Measurements from ENCODE around the gene GPR78.

GPR78 gene

DNA sequence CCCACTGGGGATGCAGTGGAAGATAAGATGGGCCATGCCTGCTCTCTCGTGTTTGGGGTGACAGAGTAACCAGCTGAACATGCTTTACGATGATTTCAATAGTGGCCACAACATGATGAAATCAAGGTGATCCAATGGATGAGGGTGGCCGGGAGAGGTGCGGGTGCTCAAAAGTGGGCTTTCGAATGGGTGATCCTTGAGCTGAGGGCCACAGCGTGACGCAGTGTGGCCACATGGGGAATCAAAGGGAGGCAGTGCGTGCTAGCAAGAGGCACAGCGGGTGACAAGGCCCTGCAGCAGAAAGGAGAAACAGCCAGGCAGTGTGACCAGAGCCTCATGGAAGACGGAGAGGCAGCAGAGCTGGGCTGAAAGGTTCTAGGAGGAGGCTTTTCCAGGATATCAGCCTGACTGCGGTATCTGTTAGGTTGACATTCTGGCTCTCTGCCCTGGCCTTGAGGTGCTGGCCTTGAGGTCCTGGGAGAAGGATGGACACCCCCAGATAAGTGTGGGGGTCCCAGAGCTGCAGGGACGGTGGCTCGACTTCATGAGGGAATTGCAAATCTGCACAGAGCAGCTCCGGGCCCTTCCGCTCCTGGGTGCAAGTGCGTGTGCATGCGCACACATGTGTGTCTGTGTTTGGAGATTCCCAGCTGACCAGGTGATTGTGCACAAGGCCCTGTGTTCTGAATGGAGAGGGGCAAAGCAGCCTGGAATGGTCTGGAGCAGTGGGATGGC, 38.0 kb upstream of the GPR78 start:
- ATAC-seq (ENCODE audit: insufficient read depth, low read depth) (no peak), DNase-seq (no peak)
- H3K79me2 ChIP-seq (ENCODE audit: insufficient read depth, low read length): no peaks in the 10 kb centered on the region
- no peaks in the 10 kb centered on the region for H3K9me3 ChIP-seq (ENCODE audit: insufficient read depth, low read length, severe bottlenecking)
- no peak overlapping the region for H3K4me3 ChIP-seq (ENCODE audit: low read depth in 1 of 2, low read length in 2 of 2)
- H3K27me3 ChIP-seq (ENCODE audit: insufficient read depth, low read length, poor library complexity): no peaks in the 10 kb centered on the region
- no peak overlapping the region for H3K9ac ChIP-seq (ENCODE audit: low read depth, low read length)
- TF ChIP-seq CTCF (IDR thresholded peaks at IDR 0.05; ENCODE audit: borderline replicate concordance, extremely low read depth, low read length, poor library complexity, severe bottlenecking): no peak
- no peak for TF ChIP-seq EZH2 (IDR thresholded peaks at IDR 0.05; ENCODE audit: borderline replicate concordance, low read depth, low read length, severe bottlenecking)
- no peaks in the 10 kb centered on the region for H4K20me1 ChIP-seq (ENCODE audit: insufficient read depth, low read length)
- H3K36me3 ChIP-seq (ENCODE audit: insufficient read depth, low read length): no peaks in the 10 kb centered on the region
- no peak overlapping the region for H3K27ac ChIP-seq (ENCODE audit: low read length)
- no peak overlapping the region for H2AFZ ChIP-seq (ENCODE audit: low read depth, low read length)
- no peak overlapping the region for H3K4me2 ChIP-seq (ENCODE audit: insufficient read depth, low read length)
- H3K4me1 ChIP-seq (ENCODE audit: insufficient read depth, low read length): no peaks in the 10 kb centered on the region

DNA sequence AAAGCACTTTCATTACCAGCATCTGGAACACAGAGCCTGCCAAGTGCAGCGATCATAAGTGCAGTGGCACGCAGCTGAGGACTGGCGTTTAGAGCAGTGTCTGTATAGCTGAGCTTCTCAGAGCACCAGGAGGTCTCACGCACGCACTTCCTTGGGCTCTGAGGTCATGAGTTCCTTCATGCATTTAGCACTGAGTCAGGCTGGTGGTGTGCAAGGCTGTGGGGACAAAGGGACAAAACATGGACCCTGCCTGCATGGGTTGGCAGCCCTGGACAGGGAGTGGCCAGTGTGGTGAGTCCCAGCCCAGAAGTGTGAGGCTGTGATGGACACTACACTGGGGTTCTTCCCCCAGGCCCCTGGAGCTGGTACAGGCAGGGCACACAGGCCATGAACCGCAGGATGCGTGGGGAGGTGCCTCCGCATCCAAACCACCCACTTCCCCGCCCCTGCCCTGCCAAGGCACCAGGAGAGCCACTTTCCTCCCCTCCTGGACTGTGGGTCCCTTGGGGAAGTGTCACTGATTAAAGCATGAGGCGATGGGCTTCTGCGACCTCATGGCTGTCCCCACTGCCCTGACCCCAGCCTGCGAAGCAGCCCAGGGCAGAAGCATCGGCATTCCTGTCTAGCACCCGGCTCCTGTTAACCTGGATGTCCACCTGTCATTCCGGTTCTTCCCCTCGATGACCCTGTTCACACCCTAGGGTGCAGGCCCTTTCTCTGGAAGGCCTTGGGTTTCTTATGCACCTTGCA, 37.2 kb upstream of the GPR78 start:
- H3K79me2 ChIP-seq (ENCODE audit: insufficient read depth, low read length): no peaks in the 10 kb centered on the region
- no peak overlapping the region for H3K9ac ChIP-seq (ENCODE audit: low read depth, low read length)
- no peak for ATAC-seq (ENCODE audit: insufficient read depth, low read depth)
- no peaks in the 10 kb centered on the region for H4K20me1 ChIP-seq (ENCODE audit: insufficient read depth, low read length)
- TF ChIP-seq EZH2 (IDR thresholded peaks at IDR 0.05; ENCODE audit: borderline replicate concordance, low read depth, low read length, severe bottlenecking) (no peak), CTCF (IDR thresholded peaks at IDR 0.05; ENCODE audit: borderline replicate concordance, extremely low read depth, low read length, poor library complexity, severe bottlenecking) (no peak)
- H2AFZ ChIP-seq (ENCODE audit: low read depth, low read length): no peak overlapping the region
- no peak overlapping the region for H3K4me2 ChIP-seq (ENCODE audit: insufficient read depth, low read length)
- no peak overlapping the region for H3K27ac ChIP-seq (ENCODE audit: low read length)
- H3K36me3 ChIP-seq (ENCODE audit: insufficient read depth, low read length): no peaks in the 10 kb centered on the region
- H3K4me3 ChIP-seq (ENCODE audit: low read depth in 1 of 2, low read length in 2 of 2): no peak overlapping the region
- no peaks in the 10 kb centered on the region for H3K4me1 ChIP-seq (ENCODE audit: insufficient read depth, low read length)
- H3K27me3 ChIP-seq (ENCODE audit: insufficient read depth, low read length, poor library complexity): no peaks in the 10 kb centered on the region
- DNase-seq: no peak
- H3K9me3 ChIP-seq (ENCODE audit: insufficient read depth, low read length, severe bottlenecking): no peaks in the 10 kb centered on the region

- Histone ChIP-seq H3K27me3 (ENCODE audit: insufficient read depth, low read length, poor library complexity) (no peaks in the 10 kb centered on the region), H4K20me1 (ENCODE audit: insufficient read depth, low read length) (no peaks in the 10 kb centered on the region), H3K27ac (ENCODE audit: low read length) (no peak overlapping the region), H3K4me2 (ENCODE audit: insufficient read depth, low read length) (no peak overlapping the region), H3K9ac (ENCODE audit: low read depth, low read length) (no peak overlapping the region), H3K79me2 (ENCODE audit: insufficient read depth, low read length) (no peaks in the 10 kb centered on the region), H2AFZ (ENCODE audit: low read depth, low read length) (no peak overlapping the region), H3K4me3 (ENCODE audit: low read depth in 1 of 2, low read length in 2 of 2) (no peak overlapping the region), H3K4me1 (ENCODE audit: insufficient read depth, low read length) (no peaks in the 10 kb centered on the region), H3K36me3 (ENCODE audit: insufficient read depth, low read length) (no peaks in the 10 kb centered on the region), H3K9me3 (ENCODE audit: insufficient read depth, low read length, severe bottlenecking) (no peaks in the 10 kb centered on the region)
- DNase-seq (no peak), ATAC-seq (ENCODE audit: insufficient read depth, low read depth) (no peak)
- TF ChIP-seq CTCF (IDR thresholded peaks at IDR 0.05; ENCODE audit: borderline replicate concordance, extremely low read depth, low read length, poor library complexity, severe bottlenecking): no peak
- no peak for TF ChIP-seq EZH2 (IDR thresholded peaks at IDR 0.05; ENCODE audit: borderline replicate concordance, low read depth, low read length, severe bottlenecking)
Observed at GRCh38 chr4:8543623-8544022, 36.6 kb upstream of the GPR78 start.

Data from DND-41 (cell line).